Gastroesophageal sphincter (tissue), 4 donors: ENCODE results near the gene RGS16. TPM values are rescaled to one million over a fixed set of nuclear protein-coding genes. Genes with fewer than 3 reads are reported as not detected.

ENCODE experiments used
- ATAC-seq: fragments of 150-250 bp; one replicate; pipeline ENCODE4 v1.9.1; 2016; ENCODE audit warnings: mild to moderate bottlenecking, moderate library complexity
- H3K27ac ChIP-seq, 4 donors: fragments of 200-600 bp; sonication (generic) in 3 of 4; 1 replicate in 3 of 4; 2 replicates in 1 of 4; pipeline ENCODE4 v1.5.1; 2016 to 2019
- H3K27me3 ChIP-seq: fragments of 200-600 bp; sonication (generic); one replicate; pipeline ENCODE4 v1.5.1; 2019
- H3K36me3 ChIP-seq, 2 donors: fragments of 200-600 bp; sonication (generic); one replicate each; pipeline ENCODE4 v1.5.1; 2019; ENCODE audit warnings: control low read depth in 1 of 2
- H3K4me1 ChIP-seq, 3 donors: fragments of 200-600 bp; sonication (generic); 1 replicate in 2 of 3; 2 replicates in 1 of 3; pipeline ENCODE4 v1.5.1; 2016 to 2019; ENCODE audit warnings: control low read depth in 2 of 3
- H3K4me3 ChIP-seq, 2 donors: fragments of 200-600 bp; sonication (generic); one replicate each; pipeline ENCODE4 v1.5.1; 2019; ENCODE audit warnings: mild to moderate bottlenecking in 1 of 2, moderate library complexity in 1 of 2
- H3K9me3 ChIP-seq, 3 donors: fragments of 200-600 bp; sonication (generic); one replicate each; pipeline ENCODE4 v1.5.1; 2017 to 2019; ENCODE audit warnings: control low read depth in 2 of 3
- EP300 ChIP-seq: sonication (generic); formaldehyde crosslinking; IDR thresholded peaks from one replicate; pipeline ENCODE4 v1.6.1; 2017; ENCODE audit warnings: antibody characterized with exemption, mild to moderate bottlenecking
- POLR2A ChIP-seq, 2 donors: fragments of 450-650 bp; IDR thresholded peaks; one replicate each; pipeline ENCODE4 v1.6.1; 2017; ENCODE audit warnings: antibody characterized with exemption in 2 of 2, mild to moderate bottlenecking in 2 of 2, moderate library complexity in 1 of 2
- POLR2AphosphoS5 ChIP-seq: sonication (generic); formaldehyde crosslinking; IDR thresholded peaks from one replicate; pipeline ENCODE4 v1.6.1; 2017; ENCODE audit warnings: antibody characterized with exemption
- WGBS, 2 donors: methylation state at CpG; one replicate each; pipeline ENCODE4 v1.1.5; 2018; ENCODE audit warnings: low coverage in 1 of 2; 5-methylcytosine and 5-hydroxymethylcytosine counted together
- total RNA-seq, 4 donors: library from RNA; depleted of rRNA; stranded (reverse); fragments of >200 nt; gene quantifications; one replicate each; pipeline ENCODE4 v1.1.0, GENCODE V29; 2016
- TF ChIP-seq, protein P1 (sequence below), 4 experiments: fragments of 200-600 bp in 2 of 4; fragments of 450-650 bp in 2 of 4; sonication (generic) in 1 of 4; IDR thresholded peaks; one replicate each; pipeline ENCODE4 v1.5.1; 2017 to 2019; ENCODE audit warnings: antibody characterized with exemption in 4 of 4, mild to moderate bottlenecking in 2 of 4, moderate library complexity in 2 of 4

Gene RGS16
- total RNA-seq, 4 donors from 2014 or later: 0.47 to 10.6 (median 2.1) TPM

DNA sequence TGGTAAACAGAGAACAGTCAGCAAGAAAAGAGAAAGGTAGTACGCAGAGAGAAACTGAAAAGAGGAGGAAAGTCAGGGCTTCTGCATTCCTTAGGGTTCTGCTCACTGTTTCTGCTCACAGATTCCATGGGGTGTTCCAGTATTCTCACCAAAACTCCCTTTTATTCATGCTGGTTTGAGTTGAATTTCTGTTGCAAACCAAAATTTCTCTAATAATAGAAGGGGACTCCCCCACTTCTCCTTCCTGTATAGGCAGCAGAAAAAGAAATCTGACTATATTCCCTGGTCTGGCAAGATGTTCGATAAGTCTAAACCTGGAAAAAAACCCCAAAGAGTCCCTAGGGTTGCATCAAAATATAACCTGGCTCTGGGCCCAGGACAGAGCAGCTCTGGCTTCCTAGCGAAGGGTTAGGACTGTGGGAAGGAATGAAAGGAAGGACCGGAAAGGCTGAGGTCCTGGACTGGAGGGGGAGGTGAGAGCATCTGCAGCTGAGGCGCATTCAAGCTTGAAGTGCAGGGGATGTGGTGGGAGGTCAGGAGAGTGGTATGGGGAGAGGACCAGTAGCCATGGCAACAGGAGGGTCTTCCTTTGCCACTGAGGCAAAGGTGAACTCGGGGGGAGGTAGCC lies 18.8 kb upstream of the RGS16 start:
- no peak overlapping the region for H3K4me3 ChIP-seq
- H3K27ac ChIP-seq: peak overlapping the region in 1 of 4 donors; percentile 3
- H3K9me3 ChIP-seq: no peaks in the 10 kb centered on the region
- H3K36me3 ChIP-seq: no peaks in the 10 kb centered on the region
- H3K27me3 ChIP-seq: no peaks in the 10 kb centered on the region
- no peak for ATAC-seq
- TF ChIP-seq EP300 (no peak), POLR2A (IDR thresholded peaks at IDR 0.05) (no peak), POLR2AphosphoS5 (no peak)
- TF ChIP-seq, protein P1, sequence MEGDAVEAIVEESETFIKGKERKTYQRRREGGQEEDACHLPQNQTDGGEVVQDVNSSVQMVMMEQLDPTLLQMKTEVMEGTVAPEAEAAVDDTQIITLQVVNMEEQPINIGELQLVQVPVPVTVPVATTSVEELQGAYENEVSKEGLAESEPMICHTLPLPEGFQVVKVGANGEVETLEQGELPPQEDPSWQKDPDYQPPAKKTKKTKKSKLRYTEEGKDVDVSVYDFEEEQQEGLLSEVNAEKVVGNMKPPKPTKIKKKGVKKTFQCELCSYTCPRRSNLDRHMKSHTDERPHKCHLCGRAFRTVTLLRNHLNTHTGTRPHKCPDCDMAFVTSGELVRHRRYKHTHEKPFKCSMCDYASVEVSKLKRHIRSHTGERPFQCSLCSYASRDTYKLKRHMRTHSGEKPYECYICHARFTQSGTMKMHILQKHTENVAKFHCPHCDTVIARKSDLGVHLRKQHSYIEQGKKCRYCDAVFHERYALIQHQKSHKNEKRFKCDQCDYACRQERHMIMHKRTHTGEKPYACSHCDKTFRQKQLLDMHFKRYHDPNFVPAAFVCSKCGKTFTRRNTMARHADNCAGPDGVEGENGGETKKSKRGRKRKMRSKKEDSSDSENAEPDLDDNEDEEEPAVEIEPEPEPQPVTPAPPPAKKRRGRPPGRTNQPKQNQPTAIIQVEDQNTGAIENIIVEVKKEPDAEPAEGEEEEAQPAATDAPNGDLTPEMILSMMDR (IDR thresholded peaks at IDR 0.05): no peak
- WGBS, 2 donors: 39 to 71% methylated on average over 3 to 5 of the region's 6 CpGs
- H3K4me1 ChIP-seq: peaks cover 0 to 42% (median 0%) of the 10 kb centered on the region in 3 donors

DNA sequence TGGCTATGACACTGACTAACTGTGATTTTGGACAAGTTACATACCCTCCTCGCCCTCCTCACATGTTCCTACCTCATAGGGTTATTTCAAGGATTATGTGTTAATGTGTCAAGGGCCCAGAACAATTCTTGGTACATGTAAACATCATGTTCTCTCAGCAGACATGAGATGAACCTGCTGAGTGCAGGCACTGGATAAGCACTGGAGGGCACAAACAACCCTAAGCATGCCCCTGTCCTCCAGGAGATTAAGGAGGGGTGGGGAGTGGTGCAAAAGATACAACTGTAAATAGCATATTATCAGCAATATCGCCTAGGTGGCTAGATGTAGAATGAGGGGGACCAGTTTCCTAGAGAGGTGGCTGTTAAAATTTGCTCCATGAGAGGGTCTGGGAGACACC lies 17.7 kb upstream of the RGS16 start:
- H3K4me3 ChIP-seq: no peak overlapping the region
- 100% methylated on average over 2 of the region's 2 CpGs; no CpG with 5 or more reads in 1 of the 2 donors for WGBS, 2 donors
- peaks cover 0 to 35% (median 0%) of the 10 kb centered on the region in 3 donors for H3K4me1 ChIP-seq
- TF ChIP-seq POLR2AphosphoS5 (no peak), EP300 (no peak), POLR2A (IDR thresholded peaks at IDR 0.05) (no peak)
- TF ChIP-seq, protein P1 (IDR thresholded peaks at IDR 0.05): no peak
- H3K27me3 ChIP-seq: no peaks in the 10 kb centered on the region
- no peaks in the 10 kb centered on the region for H3K36me3 ChIP-seq
- no peaks in the 10 kb centered on the region for H3K9me3 ChIP-seq
- H3K27ac ChIP-seq: no peak overlapping the region
- no peak for ATAC-seq

DNA sequence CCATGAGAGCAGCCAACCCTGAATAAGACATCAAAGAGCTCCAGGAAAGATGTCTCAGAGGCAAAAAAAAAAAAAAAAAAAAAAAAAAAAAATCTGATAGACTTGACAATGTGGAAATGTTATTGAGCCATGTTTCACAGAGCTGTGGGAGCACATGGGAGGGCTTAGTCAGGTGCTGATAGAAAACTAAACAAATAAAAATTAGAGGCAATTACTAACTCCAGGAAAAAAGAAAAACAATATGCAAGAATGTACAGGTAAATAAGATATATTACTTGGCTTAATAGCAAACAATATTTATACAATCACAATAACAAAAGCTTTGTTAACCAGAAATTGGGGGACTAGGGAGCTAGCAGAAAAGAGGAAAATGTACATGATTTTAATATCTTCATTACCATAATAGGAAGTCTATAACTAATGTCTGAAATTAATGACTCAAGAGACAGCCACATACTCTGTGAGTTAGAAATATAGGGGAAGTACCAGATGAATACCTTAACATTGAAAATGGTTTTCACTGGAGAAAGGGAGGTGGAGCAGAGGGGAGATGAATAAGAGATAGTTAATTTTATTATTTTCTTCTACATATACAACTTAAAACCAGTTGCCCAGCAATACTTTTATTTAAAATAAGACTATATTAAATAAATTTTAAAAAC lies 16.9 kb upstream of the RGS16 start:
- TF ChIP-seq, protein P1 (IDR thresholded peaks at IDR 0.05): no peak
- TF ChIP-seq POLR2A (IDR thresholded peaks at IDR 0.05) (no peak), EP300 (no peak), POLR2AphosphoS5 (no peak)
- Histone ChIP-seq H3K4me1 (peaks cover 0 to 35% (median 4%) of the 10 kb centered on the region in 3 donors), H3K4me3 (no peak overlapping the region), H3K9me3 (no peaks in the 10 kb centered on the region), H3K27ac (no peak overlapping the region), H3K27me3 (no peaks in the 10 kb centered on the region), H3K36me3 (no peaks in the 10 kb centered on the region)
- ATAC-seq: no peak

DNA sequence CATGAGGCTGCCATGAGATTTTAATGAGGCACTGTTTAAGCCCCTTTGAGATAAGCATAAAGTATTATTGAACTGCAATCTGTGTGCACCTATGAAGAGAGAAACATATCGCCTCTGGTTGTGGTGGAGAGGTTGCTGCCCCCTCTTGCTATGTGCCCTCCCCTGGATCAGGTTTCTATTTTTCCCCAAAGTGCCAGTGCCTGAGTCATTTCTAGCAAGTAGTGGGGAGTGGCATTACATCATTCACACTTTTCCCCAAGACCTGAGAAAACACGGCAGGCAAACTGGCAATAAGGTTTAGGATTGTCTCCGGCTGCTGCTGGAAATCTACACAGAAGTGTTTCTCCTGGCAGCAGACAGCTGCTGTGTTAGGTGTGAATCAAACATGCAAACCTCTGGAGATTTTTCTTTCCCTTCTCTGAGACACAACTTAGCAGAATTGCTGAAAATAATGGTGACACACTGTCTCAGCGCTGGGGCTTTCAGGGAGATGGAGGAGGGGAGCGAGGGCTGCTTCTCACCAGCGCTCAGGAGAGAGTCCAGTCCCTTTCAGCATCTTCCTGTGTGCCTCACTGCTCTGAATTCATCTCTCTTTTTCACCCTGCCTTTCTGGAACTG lies 13.7 kb upstream of the RGS16 start:
- WGBS, 2 donors: 45 to 56% methylated on average over 2 to 6 of the region's 6 CpGs
- no peak for ATAC-seq

More for the DNA sequence above, 13.7 kb upstream of the RGS16 start:
- TF ChIP-seq POLR2A (IDR thresholded peaks at IDR 0.05): no peak
- TF ChIP-seq, protein P1 (IDR thresholded peaks at IDR 0.05): no peak
- TF ChIP-seq POLR2AphosphoS5: no peak
- no peak for TF ChIP-seq EP300
- Histone ChIP-seq H3K36me3 (no peaks in the 10 kb centered on the region), H3K27ac (peak overlapping the region in 3 of 4 donors; percentile 33 to 53 (median 40)), H3K4me3 (no peak overlapping the region), H3K4me1 (peaks cover 0 to 38% (median 9%) of the 10 kb centered on the region in 3 donors), H3K9me3 (no peaks in the 10 kb centered on the region), H3K27me3 (no peaks in the 10 kb centered on the region)
